Spinal cord (tissue), 10 donors: ENCODE results near the gene EARS2. TPM values are rescaled to one million over a fixed set of nuclear protein-coding genes. Genes with fewer than 3 reads are reported as not detected.
"Not testable (repeated sequence)": the region's sequence is repeated elsewhere in the genome, so short reads cannot be mapped to it uniquely, and the experiment has no call there.

Experiments
- DNase-seq, 6 donors: peaks; one replicate each; pipeline versions ENCODE4 v3.0.0 to v3.0.0-alpha.2; 2013 to 2015; ENCODE audit warnings: low spot score in 6 of 6, low read depth in 4 of 6
- H3K27ac ChIP-seq: one replicate; pipeline ENCODE4 v1.5.1; 2013; ENCODE audit warnings: low read depth, low read length, control low read depth
- H3K27me3 ChIP-seq: one replicate; pipeline ENCODE4 v1.6.1; 2013; ENCODE audit warnings: low read length; ENCODE audit not compliant: control insufficient read depth, insufficient read depth
- H3K36me3 ChIP-seq: one replicate; pipeline ENCODE4 v1.6.1; 2013; ENCODE audit warnings: low read length; ENCODE audit not compliant: control insufficient read depth, insufficient read depth
- H3K4me1 ChIP-seq: one replicate; pipeline ENCODE4 v1.6.1; 2013; ENCODE audit warnings: low read length; ENCODE audit not compliant: control insufficient read depth, insufficient read depth
- H3K4me3 ChIP-seq: one replicate; pipeline ENCODE4 v1.5.1; 2013; ENCODE audit warnings: low read depth, low read length, control low read depth
- H3K9me3 ChIP-seq: one replicate; pipeline ENCODE4 v1.6.1; 2013; ENCODE audit warnings: low read length; ENCODE audit not compliant: control insufficient read depth, insufficient read depth
- WGBS: methylation state at CpG from one replicate; pipeline ENCODE4 v1.1.5; 2013; ENCODE audit warnings: missing lambda C conversion rate; ENCODE audit not compliant: insufficient coverage; 5-methylcytosine and 5-hydroxymethylcytosine counted together
- polyA plus RNA-seq, 2 donors: library from polyadenylated mRNA; unstranded; fragments of 120-200 nt; gene quantifications; one replicate each; pipeline ENCODE4 v1.2.1, GENCODE V29; 2013; ENCODE audit not compliant: insufficient read length in 2 of 2
- total RNA-seq, 2 donors: library from RNA; depleted of rRNA in 1 of 2; stranded (reverse); fragments of 120-200 nt in 1 of 2; fragments of >200 nt in 1 of 2; gene quantifications; one replicate each; pipeline versions ENCODE4 v1.2.3 to v1.2.4, GENCODE V29; 2013 to 2014
- donor health status: healthy.

EARS2 gene
- total and polyA plus RNA-seq, 4 donors: 16.6 to 27.7 (median 23.4) TPM

GRCh38 chr16:23520500-23520899 lies 36.6 kb downstream of the EARS2 start:
- Histone ChIP-seq H3K27me3 (no peaks in the 10 kb centered on the region), H3K27ac (no peak overlapping the region), H3K4me3 (no peak overlapping the region), H3K4me1 (no peaks in the 10 kb centered on the region), H3K36me3 (peaks cover 53% of the 10 kb centered on the region), H3K9me3 (no peaks in the 10 kb centered on the region)
- DNase-seq: no peak
- WGBS: 87% methylated on average over 3 of the region's 4 CpGs

GRCh38 chr16:23519282-23519681 lies 37.9 kb downstream of the EARS2 start:
- WGBS: 98% methylated on average over 5 of the region's 5 CpGs
- H3K27ac ChIP-seq: no peak overlapping the region

GRCh38 chr16:23518435-23518891 lies 38.7 kb downstream of the EARS2 start:
- DNase-seq: no peak
- Histone ChIP-seq H3K36me3 (peaks cover 45% of the 10 kb centered on the region), H3K4me3 (no peak overlapping the region), H3K9me3 (no peaks in the 10 kb centered on the region), H3K4me1 (no peaks in the 10 kb centered on the region), H3K27ac (no peak overlapping the region), H3K27me3 (no peaks in the 10 kb centered on the region)
- no CpG with 5 or more reads among the region's 3 CpGs for WGBS

More at GRCh38 chr16:23519282-23519681, 37.9 kb downstream of the EARS2 start:
- Histone ChIP-seq H3K4me1 (no peaks in the 10 kb centered on the region), H3K4me3 (no peak overlapping the region), H3K9me3 (no peaks in the 10 kb centered on the region), H3K27me3 (no peaks in the 10 kb centered on the region), H3K36me3 (peaks cover 50% of the 10 kb centered on the region)
- no peak for DNase-seq

- Histone ChIP-seq H3K36me3 (peaks cover 44% of the 10 kb centered on the region), H3K27ac (no peak overlapping the region), H3K27me3 (no peaks in the 10 kb centered on the region), H3K4me1 (no peaks in the 10 kb centered on the region), H3K9me3 (no peaks in the 10 kb centered on the region), H3K4me3 (no peak overlapping the region)
- DNase-seq: no peak
- 100% methylated on average over 1 of the region's 4 CpGs for WGBS
Observed at GRCh38 chr16:23516366-23517137, 40.6 kb downstream of the EARS2 start.

GRCh38 chr16:23515881-23516280 lies 41.3 kb downstream of the EARS2 start:
- Histone ChIP-seq H3K9me3 (no peaks in the 10 kb centered on the region), H3K4me1 (no peaks in the 10 kb centered on the region), H3K27ac (no peak overlapping the region), H3K27me3 (no peaks in the 10 kb centered on the region), H3K4me3 (no peak overlapping the region), H3K36me3 (peaks cover 39% of the 10 kb centered on the region)
- WGBS: no CpG with 5 or more reads among the region's 5 CpGs
- DNase-seq: no peak

GRCh38 chr16:23514381-23515152 lies 42.6 kb downstream of the EARS2 start:
- Histone ChIP-seq H3K27ac (no peak overlapping the region), H3K27me3 (no peaks in the 10 kb centered on the region), H3K4me3 (no peak overlapping the region), H3K4me1 (peaks cover 4% of the 10 kb centered on the region), H3K9me3 (no peaks in the 10 kb centered on the region), H3K36me3 (peaks cover 29% of the 10 kb centered on the region)
- 86% methylated on average over 5 of the region's 7 CpGs for WGBS
- DNase-seq: no peak

GRCh38 chr16:23512168-23512695 lies 44.9 kb downstream of the EARS2 start:
- Histone ChIP-seq H3K27ac (no peak overlapping the region), H3K4me1 (peaks cover 13% of the 10 kb centered on the region), H3K9me3 (no peaks in the 10 kb centered on the region), H3K36me3 (peaks cover 19% of the 10 kb centered on the region), H3K4me3 (no peak overlapping the region), H3K27me3 (no peaks in the 10 kb centered on the region)
- no peak for DNase-seq
- whole genome bisulfite sequencing: no CpG with 5 or more reads among the region's 4 CpGs

GRCh38 chr16:23511731-23512130 lies 45.4 kb downstream of the EARS2 start:
- H3K36me3 ChIP-seq: peaks cover 19% of the 10 kb centered on the region
- no peaks in the 10 kb centered on the region for H3K9me3 ChIP-seq
- no peaks in the 10 kb centered on the region for H3K27me3 ChIP-seq
- WGBS: no CpG with 5 or more reads among the region's 7 CpGs
- DNase-seq: no peak
- no peak overlapping the region for H3K4me3 ChIP-seq
- no peak overlapping the region for H3K27ac ChIP-seq
- H3K4me1 ChIP-seq: peaks cover 15% of the 10 kb centered on the region

GRCh38 chr16:23510915-23511270 lies 46.3 kb downstream of the EARS2 start:
- H3K4me1 ChIP-seq: peaks cover 18% of the 10 kb centered on the region
- H3K27ac ChIP-seq, H3K9me3 ChIP-seq, H3K27me3 ChIP-seq, DNase-seq: not testable (repeated sequence)
- 100% methylated on average over 2 of the region's 10 CpGs for WGBS
- H3K4me3 ChIP-seq: peak overlapping the region; percentile 54
- H3K36me3 ChIP-seq: peaks cover 14% of the 10 kb centered on the region
